ENCODE measurements around the gene ARID1B.

Gene ARID1B

DNA sequence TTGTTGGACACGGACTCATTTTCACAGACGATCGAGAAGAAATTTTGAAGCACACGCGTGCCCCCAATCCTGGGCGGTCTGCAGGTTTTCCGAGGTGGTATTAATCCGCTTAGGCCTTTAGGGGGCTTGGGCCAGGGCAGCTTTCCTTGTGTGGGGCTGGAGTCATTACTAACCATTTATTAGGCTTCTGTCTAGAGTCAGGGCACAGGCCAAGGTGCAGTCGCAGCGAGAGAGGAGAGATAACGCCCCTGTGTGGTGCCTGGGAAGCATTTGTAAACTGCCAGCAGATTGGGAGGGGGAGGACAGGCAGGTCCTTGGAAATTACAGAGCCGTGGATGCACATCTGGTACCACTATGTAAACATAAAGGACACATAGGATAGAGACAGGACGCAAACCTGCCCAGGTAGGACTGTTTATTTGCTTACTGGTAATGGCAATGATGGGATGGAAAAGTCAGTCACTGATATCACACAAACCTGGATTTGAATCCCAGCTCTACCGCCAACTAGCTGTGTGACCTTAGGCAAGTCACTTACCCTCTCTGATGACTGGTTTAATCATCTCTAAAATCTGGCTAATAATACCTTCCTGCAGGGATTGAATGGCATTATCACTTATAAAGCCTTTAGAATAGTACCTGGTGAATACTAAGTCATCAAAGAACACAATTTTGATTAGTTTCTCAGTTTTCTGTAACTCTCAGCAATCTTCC is 469.8 kb downstream of the ARID1B start:
- DNase-seq (ENCODE audit: low read depth): no peak

DNA sequence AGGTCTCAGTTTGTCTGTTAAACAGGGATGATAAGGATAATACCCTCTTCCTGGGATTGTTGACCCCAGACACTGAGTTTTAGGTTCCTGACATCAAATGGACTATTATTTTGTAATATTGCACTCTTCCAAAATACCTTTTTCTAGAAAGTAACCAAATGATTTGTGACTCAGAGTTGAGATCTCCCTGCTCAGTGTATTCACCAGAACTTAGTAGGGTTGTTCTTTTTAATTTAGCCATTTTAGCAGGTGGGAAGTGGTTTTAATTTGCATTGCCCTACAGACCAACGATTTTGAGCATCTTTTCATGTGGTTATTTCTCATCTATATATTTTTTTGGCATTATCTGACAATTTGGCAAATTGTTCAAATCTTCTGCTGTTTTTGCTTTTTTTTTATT is 471.1 kb downstream of the ARID1B start:
- DNase-seq (ENCODE audit: low read depth): no peak

DNA sequence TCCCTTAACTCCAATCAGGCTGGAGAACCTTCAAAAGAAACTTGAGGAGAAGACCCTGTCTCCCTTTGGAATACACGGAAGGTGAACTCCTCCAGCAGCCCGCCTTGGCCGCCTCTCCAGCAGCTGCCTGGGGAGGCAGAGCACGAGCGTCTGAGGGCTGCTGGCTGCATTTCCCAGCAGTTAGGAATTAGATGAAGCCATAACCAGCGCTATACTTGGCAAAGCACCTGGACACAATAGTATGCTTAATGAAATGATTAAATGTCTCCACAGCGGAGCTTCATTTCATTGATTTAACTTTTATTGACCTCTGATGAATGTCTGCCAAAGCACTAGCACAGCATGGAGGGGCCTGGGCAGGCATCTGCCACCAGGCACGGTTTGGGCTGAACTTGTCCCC is 472.6 kb downstream of the ARID1B start:
- no peak for DNase-seq (ENCODE audit: low read depth)

DNA sequence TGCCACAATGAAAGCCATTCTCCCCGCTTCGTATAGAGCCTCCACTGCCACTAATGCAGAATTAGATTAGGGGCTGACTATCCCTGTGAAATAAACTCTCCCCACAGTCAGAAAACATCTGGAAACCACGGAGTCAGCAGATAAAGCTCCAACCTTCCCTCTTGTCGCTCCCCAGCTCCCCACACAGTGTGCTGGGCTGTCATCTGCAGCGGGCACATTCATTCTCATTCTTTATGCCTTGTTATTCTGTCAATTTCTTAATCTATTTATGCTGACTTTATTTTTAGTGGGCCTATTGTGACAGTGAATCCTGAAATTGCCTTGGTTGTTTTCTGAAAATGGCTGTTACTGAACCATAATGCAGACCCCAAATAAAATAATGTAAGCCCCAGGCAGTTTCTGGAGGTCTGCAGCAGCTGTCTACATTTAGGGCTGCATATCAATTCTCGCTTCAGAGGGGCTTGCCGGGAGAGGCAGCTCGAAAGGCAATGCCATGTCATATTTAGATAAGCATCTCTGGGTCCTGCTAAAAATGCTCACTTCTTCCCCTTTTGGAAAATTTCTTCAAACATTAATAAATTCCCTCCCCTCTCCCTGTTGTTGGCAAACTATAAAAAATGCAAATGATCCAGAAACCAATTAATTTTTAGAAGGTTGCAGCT is 474.5 kb downstream of the ARID1B start:
- DNase-seq (ENCODE audit: low read depth): no peak

DNA sequence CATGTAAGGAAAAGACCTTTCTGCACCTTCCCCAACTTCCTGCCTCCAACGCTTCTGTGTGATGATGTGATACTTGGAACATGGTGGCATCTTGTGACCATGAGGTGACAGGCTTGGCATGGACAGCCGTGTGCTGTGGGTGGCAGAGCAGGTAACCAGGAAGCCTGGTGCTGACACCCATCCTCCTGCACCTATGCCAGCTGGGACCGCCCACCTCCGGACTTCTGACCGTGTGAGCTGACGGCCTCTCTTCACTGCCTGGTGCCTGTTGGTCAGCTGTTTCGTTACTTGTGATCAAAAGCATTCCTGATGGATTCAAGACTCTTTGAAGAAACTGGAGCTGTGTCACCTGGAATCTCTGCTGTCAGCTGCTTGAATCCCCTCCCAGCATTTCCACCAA is 475.8 kb downstream of the ARID1B start:
- no peak for DNase-seq (ENCODE audit: low read depth)

DNA sequence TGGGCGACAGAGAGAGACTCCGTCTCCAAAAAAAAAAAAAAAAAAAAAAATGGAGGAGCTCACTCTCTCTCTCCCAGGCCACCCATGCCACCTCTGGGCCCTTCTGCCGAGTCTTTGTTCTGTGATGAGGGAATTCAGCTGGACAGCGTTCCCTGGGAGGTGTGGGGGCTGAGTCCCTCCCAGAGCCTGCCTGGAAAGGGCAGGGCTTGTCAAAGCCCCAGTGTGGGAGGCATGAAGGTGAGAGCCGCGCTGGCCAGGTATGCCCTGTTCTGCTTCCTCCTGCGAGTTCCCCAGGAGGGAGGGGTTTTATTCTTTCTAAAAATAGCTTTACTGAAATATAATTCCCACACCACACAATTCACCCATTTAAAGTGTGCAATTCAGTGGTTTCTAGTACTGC is 476.5 kb downstream of the ARID1B start:
- DNase-seq (ENCODE audit: low read depth): no peak

DNA sequence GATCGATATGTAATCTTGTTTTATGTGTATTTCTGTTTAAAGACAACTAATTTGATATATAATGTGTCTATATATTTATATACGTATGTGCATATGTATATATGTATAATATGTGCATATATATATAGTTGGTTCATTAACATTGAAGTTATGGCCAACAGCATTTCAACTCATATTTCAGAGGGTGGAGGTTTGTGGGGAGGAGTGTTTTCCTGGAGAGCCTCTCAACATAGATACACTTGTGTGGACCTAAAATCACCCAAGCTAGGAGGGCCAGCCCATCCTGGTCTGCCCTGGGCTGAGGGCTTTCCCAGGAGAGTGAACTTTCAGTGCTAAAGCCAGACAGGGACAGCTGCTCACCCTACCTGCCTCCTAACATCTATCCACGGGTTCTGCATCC is 477.4 kb downstream of the ARID1B start:
- no peak for DNase-seq (ENCODE audit: low read depth)

DNA sequence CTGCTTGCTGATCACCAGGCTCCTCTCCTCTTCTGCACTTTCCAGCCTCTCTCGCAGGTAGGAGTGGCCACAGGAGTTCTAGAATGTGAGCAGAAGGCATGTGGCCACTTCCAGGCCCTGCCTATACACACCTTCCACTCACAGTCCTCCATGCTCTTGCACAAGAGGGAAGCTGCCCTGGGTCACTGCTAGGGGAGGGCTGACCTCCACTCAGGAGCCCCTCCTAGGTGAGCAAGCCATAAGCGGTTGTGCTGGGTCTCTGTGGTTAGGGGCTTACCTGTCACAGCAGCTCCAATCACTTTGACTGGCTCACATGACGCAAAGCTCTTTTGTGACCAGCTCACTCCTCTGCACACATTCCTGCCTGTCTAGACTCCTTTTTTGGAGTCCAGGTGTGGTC is 477.9 kb downstream of the ARID1B start:
- no peak for DNase-seq (ENCODE audit: low read depth)

DNA sequence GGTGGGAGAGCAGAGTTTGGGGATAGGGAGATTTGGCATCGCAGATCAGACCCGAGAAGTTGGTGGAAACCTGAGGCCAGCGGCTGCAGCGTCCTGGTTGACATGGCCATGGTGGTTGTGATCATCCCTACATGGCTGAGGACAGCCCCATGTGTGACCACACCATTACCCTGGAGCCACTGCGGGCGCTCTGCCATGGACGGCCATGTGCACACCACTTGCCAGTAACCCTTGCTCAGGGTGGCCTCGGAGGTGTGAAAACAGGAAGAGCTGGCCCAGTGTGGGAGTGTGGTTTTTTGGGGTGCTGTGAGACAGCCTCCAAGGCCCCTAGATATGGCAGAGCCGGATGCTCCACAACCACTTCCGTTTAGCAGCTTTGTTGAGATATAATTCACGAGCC is 481.7 kb downstream of the ARID1B start:
- no peak for DNase-seq (ENCODE audit: low read depth)

DNA sequence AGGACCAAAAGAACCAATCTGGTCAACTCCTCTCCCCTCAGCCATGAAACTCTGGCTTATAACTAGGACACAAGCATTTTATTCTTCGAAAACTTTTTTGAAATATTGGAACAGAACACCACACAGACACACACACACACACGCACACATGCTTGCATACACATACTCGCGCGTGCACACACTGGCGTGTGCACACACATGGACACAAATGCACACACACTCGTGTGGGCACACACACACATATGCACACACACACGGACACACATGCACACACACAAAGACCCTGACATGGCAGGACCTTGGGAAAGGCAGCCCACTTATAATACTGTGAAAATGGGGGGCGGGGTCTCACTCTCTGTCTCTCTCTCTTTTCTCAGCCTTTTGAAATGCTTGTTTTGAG is 482.3 kb downstream of the ARID1B start:
- no peak for DNase-seq (ENCODE audit: low read depth)

Measured in fibroblast of the conjunctiva (primary cell).